CD14-positive monocyte (primary cell): ENCODE results near the gene CTNND2. TPM values are rescaled to one million over a fixed set of nuclear protein-coding genes. Genes with fewer than 3 reads are reported as not detected.

Experiments
- DNase-seq, 3 donors: peaks; one replicate each; pipeline ENCODE4 v3.0.0-alpha.2; 2011 to 2022
- H2AFZ ChIP-seq: 2 replicates; pipeline ENCODE4 v1.6.0; 2012; ENCODE audit warnings: mild to moderate bottlenecking, low read depth, low read length, inconsistent platforms; ENCODE audit not compliant: insufficient read depth, poor library complexity, severe bottlenecking
- H3K27ac ChIP-seq, 2 donors: 1 replicate in 1 of 2; 2 replicates in 1 of 2; pipeline ENCODE4 v1.5.1; 2012 to 2013; ENCODE audit warnings: low read length in 2 of 2, control low read depth in 1 of 2, inconsistent platforms in 1 of 2, low read depth in 1 of 2, mild to moderate bottlenecking in 1 of 2
- H3K27me3 ChIP-seq, 2 donors: one replicate each; pipeline versions ENCODE4 v1.6.0 to v1.6.1; 2011 to 2013; ENCODE audit warnings: low read length in 2 of 2; ENCODE audit not compliant: control insufficient read depth in 2 of 2, insufficient read depth in 2 of 2
- H3K36me3 ChIP-seq, 2 donors: replicated peaks in 1 of 2; 1 replicate in 1 of 2; 2 replicates in 1 of 2; pipeline versions ENCODE4 v1.5.1 to v1.6.1; 2012 to 2013; ENCODE audit warnings: low read length in 2 of 2, control low read depth in 1 of 2, inconsistent platforms in 1 of 2, mild to moderate bottlenecking in 1 of 2; ENCODE audit not compliant: insufficient read depth in 2 of 2, control insufficient read depth in 1 of 2
- H3K4me1 ChIP-seq, 2 donors: 1 replicate in 1 of 2; 2 replicates in 1 of 2; pipeline versions ENCODE4 v1.5.1 to v1.6.1; 2012 to 2013; ENCODE audit warnings: low read length in 2 of 2, control low read depth in 1 of 2, inconsistent platforms in 1 of 2, mild to moderate bottlenecking in 1 of 2, moderate library complexity in 1 of 2; ENCODE audit not compliant: insufficient read depth in 2 of 2, control insufficient read depth in 1 of 2
- H3K4me2 ChIP-seq: replicated peaks from 2 replicates; pipeline ENCODE3; 2012; ENCODE audit warnings: low read length, moderate library complexity, mild to moderate bottlenecking; ENCODE audit not compliant: poor library complexity, severe bottlenecking; ENCODE audit errors: extremely low read depth
- H3K4me3 ChIP-seq, 3 experiments: fragments of 200-600 bp in 1 of 3; sonication (generic) in 1 of 3; replicated peaks in 1 of 3; 1 replicate in 2 of 3; 2 replicates in 1 of 3; pipeline ENCODE4 v1.5.1; 2011 to 2013; ENCODE audit warnings: low read length in 3 of 3, mild to moderate bottlenecking in 3 of 3, control low read depth in 2 of 3, low read depth in 2 of 3, inconsistent platforms in 1 of 3, moderate library complexity in 1 of 3
- H3K79me2 ChIP-seq: 2 replicates; pipeline ENCODE4 v1.6.0; 2012; ENCODE audit warnings: mild to moderate bottlenecking, control low read depth, inconsistent platforms, low read length, moderate library complexity; ENCODE audit not compliant: insufficient read depth
- H3K9ac ChIP-seq: 2 replicates; pipeline ENCODE4 v1.6.0; 2017; ENCODE audit warnings: low read length, mild to moderate bottlenecking; ENCODE audit not compliant: insufficient read depth, poor library complexity, severe bottlenecking
- H3K9me3 ChIP-seq, 2 donors: replicated peaks in 1 of 2; 1 replicate in 1 of 2; 2 replicates in 1 of 2; pipeline versions ENCODE4 v1.5.1 to v1.6.1; 2012 to 2013; ENCODE audit warnings: low read length in 2 of 2, control low read depth in 1 of 2; ENCODE audit not compliant: control insufficient read depth in 1 of 2, insufficient read depth in 1 of 2
- H4K20me1 ChIP-seq: 2 replicates; pipeline ENCODE4 v1.6.0; 2012; ENCODE audit warnings: mild to moderate bottlenecking, low read length, control low read depth, moderate library complexity; ENCODE audit not compliant: insufficient read depth
- H3K27ac Mint-ChIP-seq, 7 donors: one replicate each; pipeline ENCODE4 v1.8.0; 2020; ENCODE audit warnings: mild to moderate bottlenecking in 7 of 7, mixed read lengths in 7 of 7, moderate library complexity in 6 of 7, inconsistent platforms in 2 of 7
- H3K27me3 Mint-ChIP-seq, 3 donors: one replicate each; pipeline ENCODE4 v1.8.0; 2021 to 2022; ENCODE audit warnings: low read depth in 3 of 3, mild to moderate bottlenecking in 3 of 3, mixed read lengths in 3 of 3, moderate library complexity in 3 of 3, inconsistent platforms in 1 of 3
- H3K36me3 Mint-ChIP-seq, 2 donors: one replicate each; pipeline ENCODE4 v1.8.0; 2020; ENCODE audit warnings: mixed read lengths in 2 of 2, inconsistent platforms in 1 of 2, mild to moderate bottlenecking in 1 of 2
- H3K4me1 Mint-ChIP-seq: one replicate; pipeline ENCODE4 v1.8.0; 2020; ENCODE audit warnings: mild to moderate bottlenecking, mixed read lengths
- H3K4me3 Mint-ChIP-seq, 2 donors: one replicate each; pipeline ENCODE4 v1.8.0; 2020; ENCODE audit warnings: mild to moderate bottlenecking in 2 of 2, mixed read lengths in 2 of 2, moderate library complexity in 1 of 2
- H3K9me3 Mint-ChIP-seq, 7 donors: one replicate each; pipeline ENCODE4 v1.8.0; 2020 to 2022; ENCODE audit warnings: mixed read lengths in 7 of 7, mild to moderate bottlenecking in 6 of 7, moderate library complexity in 6 of 7, inconsistent platforms in 2 of 7
- CTCF ChIP-seq: fragments of 200-600 bp; IDR thresholded peaks from one replicate; pipeline ENCODE4 v1.8.0; 2022; ENCODE audit warnings: antibody characterized with exemption, mild to moderate bottlenecking
- WGBS: methylation state at CpG from one replicate; pipeline ENCODE4 v1.1.5; 2013; ENCODE audit warnings: missing lambda C conversion rate; ENCODE audit not compliant: insufficient coverage; 5-methylcytosine and 5-hydroxymethylcytosine counted together
- intact Hi-C, 2 donors: fragments of 100-400 bp; cut with micrococcal nuclease; formaldehyde crosslinking; loops; one replicate each; pipeline versions ENCODE4 v1.15.0 to v1.15.1; 2023
- polyA plus RNA-seq, 3 donors: library from polyadenylated mRNA; depleted of rRNA in 1 of 3; unstranded in 2 of 3; stranded (reverse) in 1 of 3; fragments of 300-500 nt in 2 of 3; fragments of >200 nt in 1 of 3; fragmentation: Illumina TruSeq in 2 of 3; gene quantifications; 1 replicate in 2 of 3; 2 replicates in 1 of 3; pipeline ENCODE4 v1.2.3, GENCODE V29; 2012 to 2021

Gene CTNND2
- polyA plus RNA-seq, 3 donors = not detected

DNA sequence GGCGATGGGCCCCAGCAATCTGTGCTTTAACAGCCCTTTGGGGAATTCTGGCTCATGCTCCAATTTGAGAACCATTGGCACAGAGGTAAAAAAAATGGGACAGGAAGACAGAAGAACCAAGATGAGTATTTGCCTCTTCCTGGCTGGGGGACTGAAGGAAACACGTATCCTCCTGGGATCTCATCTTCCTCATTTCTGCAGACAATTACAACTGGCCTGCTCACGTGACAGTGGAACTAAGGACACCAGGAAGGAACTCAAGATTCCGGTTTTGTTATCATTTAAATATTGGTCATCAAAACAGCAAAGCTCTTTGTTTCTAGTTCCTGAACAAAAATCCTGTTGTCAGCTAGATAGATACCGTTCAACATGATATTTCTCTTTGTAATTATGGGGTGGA is 927.2 kb downstream of the CTNND2 start:
- Mint-ChIP-seq H3K9me3 (peaks cover 0 to 4% (median 0%) of the 10 kb centered on the region in 7 donors), H3K36me3 (no peaks in the 10 kb centered on the region), H3K4me1 (peaks cover 11% of the 10 kb centered on the region), H3K27me3 (peaks cover 0 to 2% (median 1%) of the 10 kb centered on the region in 3 donors), H3K27ac (peak overlapping the region in 2 of 7 donors; percentile 10 to 51), H3K4me3 (peak overlapping the region in 1 of 2 donors; percentile 57)
- H3K36me3 ChIP-seq = no peaks in the 10 kb centered on the region
- no peaks in the 10 kb centered on the region for H3K27me3 ChIP-seq
- H2AFZ ChIP-seq = no peak overlapping the region
- no peaks in the 10 kb centered on the region for H3K79me2 ChIP-seq
- H3K9me3 ChIP-seq = no peaks in the 10 kb centered on the region
- H3K4me1 ChIP-seq = peaks cover 8 to 9% of the 10 kb centered on the region in 2 donors
- intact Hi-C loops = no loop called here
- H3K27ac ChIP-seq = no peak overlapping the region
- no peak overlapping the region for H3K4me2 ChIP-seq
- peak; percentile 11 to 70 (median 12) for DNase-seq
- 33% methylated on average over 3 of the region's 5 CpGs for WGBS
- H3K4me3 ChIP-seq = no peak overlapping the region
- no peak overlapping the region for H3K9ac ChIP-seq
- TF ChIP-seq CTCF = no peak
- H4K20me1 ChIP-seq = no peaks in the 10 kb centered on the region

DNA sequence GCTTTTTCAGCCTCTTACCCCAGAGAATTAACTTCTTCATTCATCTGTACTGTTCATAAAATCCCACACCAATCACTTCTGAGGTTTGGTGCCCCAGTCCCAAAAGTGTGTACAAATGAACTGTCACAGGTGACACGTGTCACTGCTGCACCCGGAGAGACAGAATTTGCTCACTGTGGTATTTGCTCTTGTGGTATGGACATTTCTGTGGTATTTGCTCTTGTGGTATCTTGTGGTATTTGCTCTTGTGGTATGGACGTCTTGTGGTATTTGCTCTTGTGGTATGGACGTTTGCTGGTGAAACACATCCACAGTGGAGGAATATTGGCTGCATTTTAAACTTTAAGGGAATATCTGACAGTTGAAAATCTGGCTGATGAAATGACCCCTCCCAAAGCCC is 928.3 kb downstream of the CTNND2 start:
- no peak overlapping the region for H3K4me3 ChIP-seq
- no peaks in the 10 kb centered on the region for H4K20me1 ChIP-seq
- Mint-ChIP-seq H3K27me3 (peaks cover 0 to 2% (median 1%) of the 10 kb centered on the region in 3 donors), H3K36me3 (no peaks in the 10 kb centered on the region), H3K9me3 (peaks cover 0 to 4% (median 0%) of the 10 kb centered on the region in 7 donors), H3K27ac (no peak overlapping the region), H3K4me3 (no peak overlapping the region), H3K4me1 (peaks cover 11% of the 10 kb centered on the region)
- H3K9ac ChIP-seq = no peak overlapping the region
- H3K36me3 ChIP-seq = no peaks in the 10 kb centered on the region
- no peaks in the 10 kb centered on the region for H3K27me3 ChIP-seq
- no peak for DNase-seq
- H3K9me3 ChIP-seq = no peaks in the 10 kb centered on the region
- H3K4me2 ChIP-seq = no peak overlapping the region
- H2AFZ ChIP-seq = no peak overlapping the region
- WGBS = 15% methylated on average over 3 of the region's 4 CpGs
- intact Hi-C loops = no loop called here
- no peak overlapping the region for H3K27ac ChIP-seq
- TF ChIP-seq CTCF = no peak
- no peaks in the 10 kb centered on the region for H3K79me2 ChIP-seq
- peaks cover 8 to 9% of the 10 kb centered on the region in 2 donors for H3K4me1 ChIP-seq
